HL-60/S4 treated with retinoic acid at 250 ng/mL for 4 days and 3 days (cell line): Measurements from ENCODE around the gene TENT4A.

Experiments
- in situ Hi-C: fragments of 300-500 bp; cut with MboI; formaldehyde crosslinking; loops from 2 replicates; pipeline ENCODE4 v1.7.0; 2022; ENCODE audit warnings: low sequenced_read_pairs

TENT4A gene

GRCh38 chr5:6791031-6791430 is 77.8 kb downstream of the TENT4A start:
- in situ Hi-C loops = no loop called here

GRCh38 chr5:6792376-6792775 is 79.1 kb downstream of the TENT4A start:
- in situ Hi-C loops = no loop called here

- in situ Hi-C loops = no loop called here
These were observed 79.8 kb downstream of the TENT4A start for GRCh38 chr5:6792911-6793471.

DNA sequence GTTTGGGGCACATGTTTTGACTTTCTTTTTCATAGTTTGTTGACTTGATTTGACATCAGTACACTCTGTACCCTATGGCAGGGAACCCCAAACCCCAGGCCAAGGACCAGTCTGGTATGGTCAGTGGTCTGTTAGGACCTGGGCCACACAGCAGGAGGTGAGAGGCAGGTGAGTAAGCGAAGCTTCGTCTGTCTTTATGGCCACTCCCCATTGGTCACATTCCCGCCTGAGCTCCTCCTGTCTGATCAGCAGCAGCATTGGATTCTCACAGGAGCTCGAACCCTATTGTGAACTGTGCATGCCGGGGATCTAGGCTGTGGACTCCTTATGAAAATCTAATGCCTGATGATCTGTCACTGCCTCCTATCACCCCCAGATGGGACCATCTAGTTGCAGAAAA is 88.0 kb downstream of the TENT4A start:
- in situ Hi-C loops = no loop called here

DNA sequence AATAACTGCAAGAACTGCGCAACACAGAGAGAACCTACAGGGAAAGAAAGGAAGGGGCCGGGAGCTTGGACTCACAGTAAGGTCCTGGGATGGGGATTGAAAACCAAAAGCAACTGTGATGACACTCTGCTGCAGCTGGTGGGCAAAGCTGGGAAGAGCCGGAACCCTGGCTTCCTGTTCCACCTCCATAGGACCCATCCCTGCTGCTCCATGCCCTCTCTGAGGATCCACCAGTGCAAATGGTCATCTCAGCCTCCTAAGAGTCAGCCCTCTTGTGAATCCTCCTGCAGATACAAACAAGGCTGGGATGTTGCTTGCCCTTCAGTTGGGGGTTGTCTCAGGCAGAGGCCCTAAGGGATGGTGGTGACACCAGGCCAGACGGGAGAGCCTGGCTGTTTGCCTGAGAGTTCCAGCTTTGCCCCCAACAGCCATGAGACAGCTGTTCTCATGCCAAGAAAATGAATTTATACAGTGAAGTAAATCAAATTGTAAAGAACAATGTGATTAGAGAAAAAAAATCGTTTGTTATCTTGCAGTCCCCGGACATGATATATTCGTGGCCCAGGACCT is 90.8 kb downstream of the TENT4A start:
- in situ Hi-C loops = no loop called here

GRCh38 chr5:6804766-6805501 is 91.7 kb downstream of the TENT4A start:
- in situ Hi-C loops = no loop called here

GRCh38 chr5:6805841-6806240 is 92.6 kb downstream of the TENT4A start:
- in situ Hi-C loops = no loop called here
